Neuronal stem cell (in vitro differentiated cells): ENCODE data around the gene CAMKK2. TPM values are rescaled to one million over a fixed set of nuclear protein-coding genes. Genes with fewer than 3 reads are reported as not detected.

Experiments used
- DNase-seq: peaks from one replicate; pipeline ENCODE4 v3.0.0-alpha.2; 2013; ENCODE audit warnings: low spot score
- H2AFZ ChIP-seq: one replicate; pipeline ENCODE4 v1.6.1; 2013; ENCODE audit warnings: mild to moderate bottlenecking, low read length, inconsistent platforms
- H2AK5ac ChIP-seq: 2 replicates; pipeline ENCODE4 v1.6.1; 2013; ENCODE audit warnings: low read depth, mild to moderate bottlenecking, inconsistent platforms, low read length, moderate library complexity, mixed read lengths
- H2BK120ac ChIP-seq: 2 replicates; pipeline ENCODE4 v1.6.1; 2013; ENCODE audit warnings: low read depth, mild to moderate bottlenecking, inconsistent platforms, low read length, moderate library complexity, mixed read lengths
- H2BK12ac ChIP-seq: one replicate; pipeline ENCODE4 v1.6.1; 2013; ENCODE audit warnings: low read length, inconsistent platforms
- H2BK15ac ChIP-seq: 2 replicates; pipeline ENCODE4 v1.6.1; 2013; ENCODE audit warnings: mild to moderate bottlenecking, low read length, inconsistent platforms, mixed read lengths
- H2BK5ac ChIP-seq: one replicate; pipeline ENCODE4 v1.6.1; 2013; ENCODE audit warnings: inconsistent platforms, mild to moderate bottlenecking, low read length, moderate library complexity
- H3K14ac ChIP-seq: one replicate; pipeline ENCODE4 v1.6.1; 2013; ENCODE audit warnings: low read length, inconsistent platforms
- H3K18ac ChIP-seq: 2 replicates; pipeline ENCODE4 v1.6.1; 2013; ENCODE audit warnings: low read length, inconsistent platforms
- H3K23ac ChIP-seq: 2 replicates; pipeline ENCODE4 v1.6.1; 2013; ENCODE audit warnings: low read depth, mild to moderate bottlenecking, mixed read lengths, low read length, inconsistent platforms; ENCODE audit not compliant: poor library complexity
- H3K27ac ChIP-seq: replicated peaks from 3 replicates; pipeline ENCODE4 v1.5.1; 2013; ENCODE audit warnings: low read length, inconsistent platforms
- H3K27me3 ChIP-seq, 3 experiments: 2 replicates each; pipeline ENCODE4 v1.6.1; 2013; ENCODE audit warnings: low read length in 3 of 3, mild to moderate bottlenecking in 2 of 3, inconsistent platforms in 1 of 3, low read depth in 1 of 3, mixed read lengths in 1 of 3, moderate library complexity in 1 of 3; ENCODE audit not compliant: control insufficient read depth in 3 of 3, insufficient read depth in 3 of 3
- H3K36me3 ChIP-seq, 2 donors: replicated peaks in 1 of 2; 2 replicates each; pipeline ENCODE4 v1.6.1; 2013; ENCODE audit warnings: low read length in 2 of 2; ENCODE audit not compliant: control insufficient read depth in 2 of 2, insufficient read depth in 2 of 2
- H3K4ac ChIP-seq: 2 replicates; pipeline ENCODE4 v1.6.1; 2013; ENCODE audit warnings: inconsistent platforms, mild to moderate bottlenecking, low read length, moderate library complexity
- H3K4me1 ChIP-seq, 2 donors: 1 replicate in 1 of 2; 2 replicates in 1 of 2; pipeline ENCODE4 v1.6.1; 2013; ENCODE audit warnings: low read length in 2 of 2, low read depth in 1 of 2; ENCODE audit not compliant: control insufficient read depth in 2 of 2, insufficient read depth in 1 of 2
- H3K4me2 ChIP-seq: one replicate; pipeline ENCODE4 v1.6.1; 2013; ENCODE audit warnings: mild to moderate bottlenecking, low read length, inconsistent platforms; ENCODE audit not compliant: insufficient read depth, poor library complexity, severe bottlenecking
- H3K4me3 ChIP-seq, 2 donors: 2 replicates each; pipeline ENCODE4 v1.5.1; 2013; ENCODE audit warnings: low read length in 2 of 2, mild to moderate bottlenecking in 2 of 2, inconsistent platforms in 1 of 2, moderate library complexity in 1 of 2
- H3K79me1 ChIP-seq: one replicate; pipeline ENCODE4 v1.6.1; 2013; ENCODE audit warnings: low read depth, mild to moderate bottlenecking, inconsistent platforms, low read length, moderate library complexity
- H3K9ac ChIP-seq: one replicate; pipeline ENCODE4 v1.6.1; 2013; ENCODE audit warnings: mild to moderate bottlenecking, low read depth, low read length, inconsistent platforms; ENCODE audit not compliant: poor library complexity
- H3K9me3 ChIP-seq, 2 donors: replicated peaks in 1 of 2; 2 replicates each; pipeline versions ENCODE3 to v1.6.1; 2013; ENCODE audit warnings: low read length in 2 of 2, mild to moderate bottlenecking in 2 of 2, inconsistent platforms in 1 of 2, low read depth in 1 of 2, mixed read lengths in 1 of 2, moderate library complexity in 1 of 2; ENCODE audit not compliant: control insufficient read depth in 2 of 2, insufficient read depth in 1 of 2
- H4K8ac ChIP-seq: one replicate; pipeline ENCODE4 v1.6.1; 2013; ENCODE audit warnings: low read depth, mild to moderate bottlenecking, inconsistent platforms, low read length, moderate library complexity
- H4K91ac ChIP-seq: one replicate; pipeline ENCODE4 v1.6.1; 2013; ENCODE audit warnings: low read length, low read depth, mild to moderate bottlenecking, inconsistent platforms; ENCODE audit not compliant: poor library complexity
- WGBS, 2 donors: extraction: QIAGEN DNeasy Blood & Tissue Kit; methylation state at CpG; one replicate each; pipeline ENCODE4 v1.1.7; 2013; ENCODE audit warnings: missing lambda C conversion rate in 2 of 2, mixed read lengths in 1 of 2; ENCODE audit not compliant: insufficient read length in 2 of 2, insufficient replicate concordance in 1 of 2; ENCODE audit errors: extremely low coverage in 2 of 2; 5-methylcytosine and 5-hydroxymethylcytosine counted together
- polyA plus RNA-seq, 2 experiments: library from polyadenylated mRNA; stranded (reverse); fragments of 200-250 nt; gene quantifications; one replicate each; pipeline ENCODE4 v1.2.3, GENCODE V29; 2013

CAMKK2 gene
- polyA plus RNA-seq (2013, experiment 1 of 2), result 24.5 TPM
- 24.3 TPM for polyA plus RNA-seq (2013, experiment 2 of 2)

DNA sequence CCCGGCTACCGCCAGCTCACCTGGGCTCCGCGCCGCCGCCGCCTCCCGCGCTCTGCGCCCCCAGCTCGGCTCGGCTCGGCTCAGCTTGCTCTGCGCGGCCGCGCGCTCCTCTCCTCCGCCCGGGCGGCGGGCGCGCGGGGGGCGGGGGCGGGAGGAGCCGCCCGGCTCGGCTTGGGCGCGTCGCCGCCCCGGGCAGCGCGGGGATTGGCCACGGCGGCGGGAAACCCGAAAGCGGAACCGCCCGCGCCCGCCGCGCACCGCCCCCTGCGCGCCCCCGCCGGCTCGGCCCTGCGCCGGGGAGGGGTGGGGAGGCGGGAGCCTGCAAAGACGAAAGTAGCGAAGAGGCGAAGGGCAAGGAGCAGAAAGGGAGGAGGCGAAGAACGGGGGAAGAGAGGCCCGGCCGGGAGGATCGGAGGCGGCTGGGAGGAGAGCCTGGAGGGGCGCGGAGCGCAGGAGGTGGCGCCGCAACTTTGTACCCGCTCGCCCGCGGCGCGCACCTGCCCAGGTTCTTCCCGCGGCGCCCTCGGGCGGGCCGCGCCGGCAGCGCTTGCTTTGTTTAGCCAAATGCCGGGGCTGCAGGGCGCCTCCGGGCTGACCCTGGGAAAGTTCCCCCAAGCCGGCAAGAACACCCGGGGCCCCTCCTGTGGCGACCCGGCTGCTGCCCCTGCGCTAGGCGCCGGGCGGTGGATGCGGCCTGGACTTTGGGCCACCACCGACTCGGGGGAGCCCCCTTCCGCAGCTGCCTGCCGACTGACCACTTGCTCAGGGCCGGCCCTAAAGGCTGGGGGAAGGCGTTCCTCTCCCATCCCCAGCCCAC lies at the start of gene CAMKK2:
TSS of gene CAMKK2 (minus strand) at position 92 of the 817 bp plus-strand sequence. CDS start 22,183 bp downstream, outside the sequence.
- Histone ChIP-seq H3K23ac (peak within 1 kb of the TSS; percentile 52), H3K79me1 (peaks cover 9% of the 10 kb centered on the region), H2AK5ac (peak within 1 kb of the TSS; percentile 90), H3K4me1 (peaks cover 7% of the 10 kb centered on the region in 2 donors), H2AFZ (peak within 1 kb of the TSS; percentile 94), H3K9ac (peak within 1 kb of the TSS; percentile 98), H3K4me3 (peak within 1 kb of the TSS; percentile 91 to 99), H3K18ac (peak within 1 kb of the TSS; percentile 97), H3K4ac (peak within 1 kb of the TSS; percentile 23), H3K27ac (peak within 1 kb of the TSS; percentile 95), H2BK12ac (no peak within 1 kb of the TSS), H4K91ac (no peak within 1 kb of the TSS), H2BK15ac (peak within 1 kb of the TSS; percentile 16), H4K8ac (no peak within 1 kb of the TSS), H3K27me3 (no peaks in the 10 kb centered on the region), H2BK120ac (no peak within 1 kb of the TSS), H3K9me3 (no peaks in the 10 kb centered on the region), H2BK5ac (peak within 1 kb of the TSS; percentile 93), H3K14ac (peak within 1 kb of the TSS; percentile 82), H3K36me3 (peaks cover 3 to 14% of the 10 kb centered on the region in 2 donors), H3K4me2 (peak within 1 kb of the TSS; percentile 95)
- peak; percentile 82 for DNase-seq
- WGBS, 2 donors, result no CpG with 5 or more reads among the region's 104 CpGs

DNA sequence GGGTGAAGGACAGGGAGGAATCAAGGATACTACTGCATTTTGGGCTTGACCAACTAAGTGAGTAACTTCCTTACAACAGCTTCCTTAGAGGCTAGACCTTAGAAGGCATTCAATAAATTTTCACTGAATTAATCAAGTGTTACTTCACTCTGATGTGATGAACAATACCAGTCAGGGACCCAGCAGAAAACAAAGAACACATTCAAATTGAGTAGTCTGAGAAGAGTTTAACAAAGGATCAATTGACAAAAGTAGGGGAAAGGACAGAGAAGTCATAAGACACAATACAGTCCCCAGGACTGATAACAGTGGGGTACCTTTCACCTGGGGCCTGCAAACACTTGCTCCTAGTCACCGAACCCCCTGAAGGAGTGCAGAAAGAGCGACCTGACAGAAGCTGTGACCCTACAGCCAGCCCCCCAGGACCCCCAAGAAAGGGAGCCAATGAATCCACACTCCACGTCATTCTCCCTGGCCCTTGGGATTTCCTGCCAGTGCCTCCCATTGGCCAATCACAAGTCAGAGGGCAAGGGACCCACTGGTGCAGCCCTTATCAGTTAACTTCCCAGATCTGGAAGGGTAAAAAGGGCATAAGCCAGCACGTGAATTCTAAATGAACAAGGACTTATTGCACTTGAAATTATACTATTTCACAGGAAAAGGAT lies 48.8 kb upstream of the CAMKK2 start:
- no peak overlapping the region for H3K9ac ChIP-seq
- no peak overlapping the region for H3K23ac ChIP-seq
- H3K4me3 ChIP-seq, result no peak overlapping the region
- no peak overlapping the region for H2AFZ ChIP-seq
- H3K27me3 ChIP-seq, result no peaks in the 10 kb centered on the region
- H3K14ac ChIP-seq, result no peak overlapping the region
- no peak overlapping the region for H2BK12ac ChIP-seq
- H3K4me1 ChIP-seq, result no peaks in the 10 kb centered on the region
- H2AK5ac ChIP-seq, result no peak overlapping the region
- no peak for DNase-seq
- H3K4ac ChIP-seq, result no peak overlapping the region
- H3K36me3 ChIP-seq, result peaks cover 16 to 83% of the 10 kb centered on the region in 2 donors
- H4K91ac ChIP-seq, result no peak overlapping the region
- H4K8ac ChIP-seq, result no peak overlapping the region
- H3K27ac ChIP-seq, result no peak overlapping the region
- H2BK5ac ChIP-seq, result no peak overlapping the region
- H3K79me1 ChIP-seq, result no peaks in the 10 kb centered on the region
- no peak overlapping the region for H2BK15ac ChIP-seq
- H2BK120ac ChIP-seq, result no peak overlapping the region
- no CpG with 5 or more reads among the region's 4 CpGs for WGBS, 2 donors
- H3K18ac ChIP-seq, result no peak overlapping the region
- no peaks in the 10 kb centered on the region for H3K9me3 ChIP-seq
- H3K4me2 ChIP-seq, result no peak overlapping the region

DNA sequence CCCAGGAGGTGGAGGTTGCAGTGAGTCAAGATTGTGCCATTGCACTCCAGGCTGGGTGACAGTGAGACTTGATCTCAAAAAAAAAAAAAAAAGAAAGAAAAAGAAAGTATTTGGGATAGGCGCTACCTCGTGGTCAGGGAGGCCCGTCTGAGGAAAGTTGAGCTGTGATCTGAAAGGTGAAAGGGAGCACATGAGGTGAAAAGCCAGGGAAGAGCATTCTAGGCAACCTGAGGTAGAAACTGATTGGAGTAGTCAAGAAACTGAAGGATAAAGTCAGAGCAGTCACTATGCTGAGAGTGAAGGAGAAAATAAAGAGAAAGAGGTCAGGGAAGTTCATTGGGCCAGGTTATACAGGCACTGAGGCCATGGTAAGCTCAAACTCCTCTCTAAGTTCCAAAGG lies 48.0 kb upstream of the CAMKK2 start:
- Histone ChIP-seq H2BK5ac (no peak overlapping the region), H2BK15ac (no peak overlapping the region), H2BK120ac (no peak overlapping the region), H3K23ac (no peak overlapping the region), H3K4me2 (no peak overlapping the region), H3K27ac (no peak overlapping the region), H3K27me3 (no peaks in the 10 kb centered on the region), H3K9me3 (no peaks in the 10 kb centered on the region), H3K79me1 (no peaks in the 10 kb centered on the region), H2BK12ac (no peak overlapping the region), H3K18ac (no peak overlapping the region), H3K9ac (no peak overlapping the region), H4K8ac (no peak overlapping the region), H4K91ac (no peak overlapping the region), H3K14ac (no peak overlapping the region), H2AFZ (no peak overlapping the region), H3K4ac (no peak overlapping the region), H3K4me1 (no peaks in the 10 kb centered on the region), H3K4me3 (no peak overlapping the region), H2AK5ac (no peak overlapping the region), H3K36me3 (peaks cover 16 to 91% of the 10 kb centered on the region in 2 donors)
- DNase-seq, result no peak
- WGBS, 2 donors, result no CpG with 5 or more reads among the region's 3 CpGs

DNA sequence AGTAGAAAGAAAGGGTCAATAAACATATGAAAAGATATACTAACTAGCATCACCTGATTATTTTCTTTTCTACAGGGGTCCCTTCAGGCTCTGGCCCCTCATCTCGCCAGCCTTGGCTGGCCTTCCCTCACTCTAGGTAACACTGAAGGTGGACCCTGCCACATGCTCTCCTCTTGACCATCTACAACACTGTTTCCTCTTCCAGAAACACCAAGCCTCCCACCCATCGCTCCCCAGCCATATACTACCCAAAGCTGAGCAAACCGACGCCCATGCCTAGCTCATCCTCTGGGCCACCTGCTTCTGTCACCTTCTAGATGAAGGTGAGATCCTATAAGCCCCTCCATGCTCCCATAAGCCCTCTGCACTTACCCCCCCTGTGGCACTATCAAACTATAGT lies 40.9 kb upstream of the CAMKK2 start:
- Histone ChIP-seq H4K91ac (no peak overlapping the region), H3K36me3 (peaks cover 17 to 91% of the 10 kb centered on the region in 2 donors), H3K4me1 (no peaks in the 10 kb centered on the region), H3K4me3 (no peak overlapping the region), H2BK15ac (no peak overlapping the region), H3K14ac (no peak overlapping the region), H2AK5ac (no peak overlapping the region), H3K4ac (no peak overlapping the region), H3K9me3 (no peaks in the 10 kb centered on the region), H4K8ac (no peak overlapping the region), H2AFZ (no peak overlapping the region), H3K18ac (no peak overlapping the region), H2BK5ac (no peak overlapping the region), H3K79me1 (no peaks in the 10 kb centered on the region), H3K9ac (no peak overlapping the region), H2BK120ac (no peak overlapping the region), H2BK12ac (no peak overlapping the region), H3K27me3 (no peaks in the 10 kb centered on the region), H3K4me2 (no peak overlapping the region), H3K23ac (no peak overlapping the region), H3K27ac (no peak overlapping the region)
- no peak for DNase-seq
- no CpG with 5 or more reads among the region's 4 CpGs for WGBS, 2 donors
